Measurements from ENCODE around the gene NEXMIF.

DNA sequence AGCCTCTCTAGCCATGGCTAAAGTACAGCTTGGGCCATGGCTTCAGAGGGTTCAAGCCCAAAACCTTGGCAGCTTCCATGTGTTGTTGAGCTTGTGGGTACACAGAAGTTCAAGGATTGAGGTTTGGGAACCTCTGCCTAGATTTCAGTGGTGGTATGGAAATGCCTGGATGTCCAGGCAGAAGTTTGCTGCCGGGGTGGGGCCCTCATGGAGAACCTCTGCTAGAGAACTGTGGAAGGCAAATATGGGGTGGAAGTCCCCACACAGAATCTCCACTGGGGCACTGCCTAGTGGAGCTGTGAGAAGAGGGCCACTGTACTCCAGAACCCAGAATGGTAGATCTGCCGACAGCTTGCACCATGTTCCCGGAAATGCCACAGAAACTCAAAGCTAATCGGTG is 59.5 kb downstream of the NEXMIF start:
- TF ChIP-seq TAF1 (IDR thresholded peaks at IDR 0.05; ENCODE audit: borderline replicate concordance, insufficient read depth, low read length) = no peak
- TF ChIP-seq POLR2AphosphoS5 (IDR thresholded peaks at IDR 0.05; ENCODE audit: low read depth, low read length) = no peak
- TF ChIP-seq, protein P1, sequence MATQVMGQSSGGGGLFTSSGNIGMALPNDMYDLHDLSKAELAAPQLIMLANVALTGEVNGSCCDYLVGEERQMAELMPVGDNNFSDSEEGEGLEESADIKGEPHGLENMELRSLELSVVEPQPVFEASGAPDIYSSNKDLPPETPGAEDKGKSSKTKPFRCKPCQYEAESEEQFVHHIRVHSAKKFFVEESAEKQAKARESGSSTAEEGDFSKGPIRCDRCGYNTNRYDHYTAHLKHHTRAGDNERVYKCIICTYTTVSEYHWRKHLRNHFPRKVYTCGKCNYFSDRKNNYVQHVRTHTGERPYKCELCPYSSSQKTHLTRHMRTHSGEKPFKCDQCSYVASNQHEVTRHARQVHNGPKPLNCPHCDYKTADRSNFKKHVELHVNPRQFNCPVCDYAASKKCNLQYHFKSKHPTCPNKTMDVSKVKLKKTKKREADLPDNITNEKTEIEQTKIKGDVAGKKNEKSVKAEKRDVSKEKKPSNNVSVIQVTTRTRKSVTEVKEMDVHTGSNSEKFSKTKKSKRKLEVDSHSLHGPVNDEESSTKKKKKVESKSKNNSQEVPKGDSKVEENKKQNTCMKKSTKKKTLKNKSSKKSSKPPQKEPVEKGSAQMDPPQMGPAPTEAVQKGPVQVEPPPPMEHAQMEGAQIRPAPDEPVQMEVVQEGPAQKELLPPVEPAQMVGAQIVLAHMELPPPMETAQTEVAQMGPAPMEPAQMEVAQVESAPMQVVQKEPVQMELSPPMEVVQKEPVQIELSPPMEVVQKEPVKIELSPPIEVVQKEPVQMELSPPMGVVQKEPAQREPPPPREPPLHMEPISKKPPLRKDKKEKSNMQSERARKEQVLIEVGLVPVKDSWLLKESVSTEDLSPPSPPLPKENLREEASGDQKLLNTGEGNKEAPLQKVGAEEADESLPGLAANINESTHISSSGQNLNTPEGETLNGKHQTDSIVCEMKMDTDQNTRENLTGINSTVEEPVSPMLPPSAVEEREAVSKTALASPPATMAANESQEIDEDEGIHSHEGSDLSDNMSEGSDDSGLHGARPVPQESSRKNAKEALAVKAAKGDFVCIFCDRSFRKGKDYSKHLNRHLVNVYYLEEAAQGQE (IDR thresholded peaks at IDR 0.05; ENCODE audit: insufficient read depth in 1 of 2, low read depth in 2 of 2, low read length in 2 of 2) = no peak
- no peak for TF ChIP-seq FOXP2 (optimal IDR thresholded peaks at IDR 0.05; ENCODE audit: borderline replicate concordance, extremely low read depth, extremely low read length, insufficient read depth)
- TF ChIP-seq SIN3A (IDR thresholded peaks at IDR 0.05; ENCODE audit: borderline replicate concordance, insufficient read depth, low read length) = no peak

Data from PFSK-1 (cell line).